ENCODE measurements around the gene CDPF1.
"Not testable (repeated sequence)": the region's sequence is repeated elsewhere in the genome, so short reads cannot be mapped to it uniquely, and the experiment has no call there.

Gene CDPF1

GRCh38 chr22:46224898-46225290 lies 25.2 kb downstream of the CDPF1 start:
- DNase-seq (ENCODE audit: low read depth in 2 of 2): no peak

GRCh38 chr22:46224044-46224897 lies 25.8 kb downstream of the CDPF1 start:
- no peak for DNase-seq (ENCODE audit: low read depth in 2 of 2)

GRCh38 chr22:46220921-46221320 lies 29.2 kb downstream of the CDPF1 start:
- DNase-seq (ENCODE audit: low read depth in 2 of 2): no peak

GRCh38 chr22:46219636-46220035 lies 30.5 kb downstream of the CDPF1 start:
- no peak for DNase-seq (ENCODE audit: low read depth in 2 of 2)

GRCh38 chr22:46214616-46215015 lies 35.5 kb downstream of the CDPF1 start:
- no peak for DNase-seq (ENCODE audit: low read depth in 2 of 2)

GRCh38 chr22:46214149-46214548 lies 35.9 kb downstream of the CDPF1 start:
- no peak for DNase-seq (ENCODE audit: low read depth in 2 of 2)

- no peak for DNase-seq (ENCODE audit: low read depth in 2 of 2)
Measured at GRCh38 chr22:46213052-46213451, 37.0 kb downstream of the CDPF1 start.

- no peak for DNase-seq (ENCODE audit: low read depth in 2 of 2)
Measured at GRCh38 chr22:46212195-46212594, 37.9 kb downstream of the CDPF1 start.

- DNase-seq (ENCODE audit: low read depth in 2 of 2): no peak
Measured at GRCh38 chr22:46209262-46209661, 40.8 kb downstream of the CDPF1 start.

GRCh38 chr22:46203601-46203980 lies 46.5 kb downstream of the CDPF1 start:
- DNase-seq (ENCODE audit: low read depth in 2 of 2): no peak

GRCh38 chr22:46202897-46203600 lies 47.0 kb downstream of the CDPF1 start:
- no peak for DNase-seq (ENCODE audit: low read depth in 2 of 2)

GRCh38 chr22:46201059-46201757 lies 48.9 kb downstream of the CDPF1 start:
- no peak for DNase-seq (ENCODE audit: low read depth in 2 of 2)

GRCh38 chr22:46198806-46199205 lies 51.3 kb downstream of the CDPF1 start:
- not testable (repeated sequence) for DNase-seq (ENCODE audit: low read depth in 2 of 2)

GRCh38 chr22:46198274-46198673 lies 51.8 kb downstream of the CDPF1 start:
- DNase-seq (ENCODE audit: low read depth in 2 of 2): no peak

GRCh38 chr22:46196278-46196677 lies 53.8 kb downstream of the CDPF1 start:
- no peak for DNase-seq (ENCODE audit: low read depth in 2 of 2)

- no peak for DNase-seq (ENCODE audit: low read depth in 2 of 2)
Measured at GRCh38 chr22:46195487-46196165, 54.5 kb downstream of the CDPF1 start.

Data from stimulated activated CD8-positive, alpha-beta memory T cell treated with anti-CD3 and anti-CD28 coated beads, Interleukin-2, amount 100 ng/mL, for 1 hour (primary cell).